IMR-90 (cell line): ENCODE results near the gene KLHL30. TPM values are rescaled to one million over a fixed set of nuclear protein-coding genes. Genes with fewer than 3 reads are reported as not detected.

Source experiments
- ATAC-seq: fragments of 200-7000 bp; cut with Tn5 transposase; 2 replicates; pipeline ENCODE4 v1.9.1; 2020; ENCODE audit warnings: low read depth, mild to moderate bottlenecking, moderate library complexity
- BruUV-seq: library from RNA; stranded (reverse); fragments of 400-500 nt; replicated peaks from 2 replicates; lab custom pipeline; 2021; lab: Mats Ljungman, UMichigan
- CTCF ChIA-PET: fragments of 300-600 bp; formaldehyde crosslinking; extraction: SDS; loops from one replicate; lab custom pipeline; 2021; ENCODE audit warnings: antibody characterized with exemption; lab: Yijun Ruan, JAX
- POLR2A ChIA-PET: fragments of 300-600 bp; sonication (Branson Sonifier 250); formaldehyde crosslinking; loops from one replicate; lab custom pipeline; 2022; ENCODE audit warnings: antibody characterized with exemption; ENCODE audit not compliant: unreplicated experiment; lab: Charles Lee
- DNase-seq: peaks from one replicate; pipeline ENCODE4 v3.0.0; 2013
- H2AFZ ChIP-seq: replicated peaks from 2 replicates; pipeline ENCODE3; 2013; ENCODE audit warnings: low read length, mild to moderate bottlenecking; ENCODE audit not compliant: poor library complexity
- H2AK5ac ChIP-seq: 2 replicates; pipeline ENCODE4 v1.6.1; 2013; ENCODE audit warnings: low read depth, low read length, inconsistent platforms
- H2AK9ac ChIP-seq: replicated peaks from 2 replicates; pipeline ENCODE3; 2013; ENCODE audit warnings: mild to moderate bottlenecking, low read depth, low read length, moderate library complexity; ENCODE audit not compliant: poor library complexity
- H2BK120ac ChIP-seq: 2 replicates; pipeline ENCODE4 v1.6.1; 2013; ENCODE audit warnings: low read depth, low read length, inconsistent platforms
- H2BK15ac ChIP-seq: 3 replicates; pipeline ENCODE4 v1.6.1; 2013; ENCODE audit warnings: low read depth, low read length, inconsistent platforms
- H2BK20ac ChIP-seq: 2 replicates; pipeline ENCODE4 v1.6.1; 2013; ENCODE audit warnings: low read depth, mild to moderate bottlenecking, inconsistent platforms, low read length, moderate library complexity
- H2BK5ac ChIP-seq: 2 replicates; pipeline ENCODE4 v1.6.1; 2013; ENCODE audit warnings: mild to moderate bottlenecking, low read depth, low read length, inconsistent platforms; ENCODE audit not compliant: poor library complexity, severe bottlenecking
- H3K14ac ChIP-seq: replicated peaks from 2 replicates; pipeline ENCODE4 v1.6.1; 2013; ENCODE audit warnings: low read depth, low read length, inconsistent platforms
- H3K18ac ChIP-seq: 2 replicates; pipeline ENCODE4 v1.6.1; 2013; ENCODE audit warnings: low read depth, low read length, control low read depth
- H3K23ac ChIP-seq: 2 replicates; pipeline ENCODE4 v1.6.1; 2013; ENCODE audit warnings: low read depth, low read length, inconsistent platforms
- H3K27ac ChIP-seq: 2 replicates; pipeline ENCODE4 v1.5.1; 2013; ENCODE audit warnings: mild to moderate bottlenecking, control low read depth, low read length; ENCODE audit not compliant: insufficient read depth
- H3K27me3 ChIP-seq: 2 replicates; pipeline ENCODE4 v1.6.1; 2013; ENCODE audit warnings: low read length; ENCODE audit not compliant: control insufficient read depth, insufficient read depth
- H3K36me3 ChIP-seq: 2 replicates; pipeline ENCODE4 v1.6.1; 2013; ENCODE audit warnings: low read length, mixed read lengths; ENCODE audit not compliant: control insufficient read depth, insufficient read depth
- H3K4ac ChIP-seq: 2 replicates; pipeline ENCODE4 v1.6.1; 2013; ENCODE audit warnings: low read depth, low read length, inconsistent platforms
- H3K4me1 ChIP-seq: 2 replicates; pipeline ENCODE4 v1.6.1; 2013; ENCODE audit warnings: low read length, mixed read lengths; ENCODE audit not compliant: control insufficient read depth, insufficient read depth
- H3K4me2 ChIP-seq: 2 replicates; pipeline ENCODE4 v1.6.1; 2013; ENCODE audit warnings: low read depth, mild to moderate bottlenecking, control low read depth, low read length, moderate library complexity
- H3K4me3 ChIP-seq: 2 replicates; pipeline ENCODE4 v1.5.1; 2013; ENCODE audit warnings: low read depth, mild to moderate bottlenecking, control low read depth, low read length, moderate library complexity; ENCODE audit not compliant: insufficient read depth
- H3K56ac ChIP-seq: 2 replicates; pipeline ENCODE4 v1.6.1; 2013; ENCODE audit warnings: low read length, inconsistent platforms; ENCODE audit not compliant: insufficient read depth; ENCODE audit errors: extremely low read depth
- H3K79me1 ChIP-seq, 2 experiments: 2 replicates each; pipeline ENCODE4 v1.6.1; 2013; ENCODE audit warnings: low read length in 2 of 2, inconsistent platforms in 1 of 2, low read depth in 1 of 2
- H3K9ac ChIP-seq: 2 replicates; pipeline ENCODE4 v1.6.1; 2013; ENCODE audit warnings: low read depth, low read length, control low read depth
- H3K9me1 ChIP-seq: 2 replicates; pipeline ENCODE4 v1.6.1; 2013; ENCODE audit warnings: low read length, inconsistent platforms; ENCODE audit not compliant: insufficient read depth
- H3K9me3 ChIP-seq: 2 replicates; pipeline ENCODE4 v1.6.1; 2013; ENCODE audit warnings: low read length; ENCODE audit not compliant: control insufficient read depth, insufficient read depth
- H4K20me1 ChIP-seq: 2 replicates; pipeline ENCODE4 v1.6.1; 2013; ENCODE audit warnings: low read length, inconsistent platforms; ENCODE audit not compliant: insufficient read depth
- H4K5ac ChIP-seq: 2 replicates; pipeline ENCODE4 v1.6.1; 2013; ENCODE audit warnings: mild to moderate bottlenecking, low read depth, low read length, control low read depth
- H4K8ac ChIP-seq, 2 experiments: 2 replicates each; pipeline ENCODE4 v1.6.1; 2013; ENCODE audit warnings: low read depth in 2 of 2, low read length in 2 of 2, control low read depth in 1 of 2, inconsistent platforms in 1 of 2
- H4K91ac ChIP-seq: 2 replicates; pipeline ENCODE4 v1.6.1; 2013; ENCODE audit warnings: low read depth, low read length, inconsistent platforms; ENCODE audit not compliant: insufficient read depth
- CEBPB ChIP-seq: IDR thresholded peaks from 2 replicates; pipeline ENCODE4 v1.6.1; 2012; ENCODE audit warnings: low read depth, low read length, improper control_type of control experiment
- MAFK ChIP-seq: IDR thresholded peaks from 2 replicates; pipeline ENCODE4 v1.6.1; 2012; ENCODE audit warnings: low read depth, low read length, improper control_type of control experiment
- POLR2A ChIP-seq: IDR thresholded peaks from 2 replicates; pipeline ENCODE4 v1.6.1; 2012; ENCODE audit warnings: mild to moderate bottlenecking, low read depth, low read length
- RAD21 ChIP-seq: IDR thresholded peaks from 2 replicates; pipeline ENCODE4 v1.6.1; 2012; ENCODE audit warnings: low read length, improper control_type of control experiment
- WGBS, 2 experiments: methylation state at CpG; one replicate each; pipeline versions ENCODE4 v1.1.5 to v1.1.7; 2013; ENCODE audit warnings: missing lambda C conversion rate in 2 of 2; ENCODE audit not compliant: insufficient read length in 1 of 2; ENCODE audit errors: extremely low coverage in 2 of 2; 5-methylcytosine and 5-hydroxymethylcytosine counted together
- dilution Hi-C: fragments of 300-500 bp; cut with HindIII; formaldehyde crosslinking; loops from one replicate; pipeline ENCODE4 v1.14.3; 2018; ENCODE audit warnings: low sequenced_read_pairs; ENCODE audit not compliant: unreplicated experiment
- in situ Hi-C: fragments of 300-500 bp; cut with MboI; formaldehyde crosslinking; loops from 3 replicates; pipeline ENCODE4 v1.14.3; 2019; ENCODE audit warnings: low sequenced_read_pairs, inconsistent platforms, mixed read lengths
- intact Hi-C: fragments of 100-400 bp; cut with micrococcal nuclease; formaldehyde crosslinking; loops from 2 replicates; pipeline ENCODE4 v1.10.0; 2022
- polyA plus RNA-seq, 3 experiments: library from polyadenylated mRNA; depleted of rRNA; stranded (reverse); fragments of >200 nt; gene quantifications; 2 replicates each; pipeline ENCODE4 v1.2.3, GENCODE V29; 2012; ENCODE audit warnings: low replicate concordance in 1 of 3
- total RNA-seq: library from RNA; depleted of rRNA; stranded (reverse); fragments of >200 nt; gene quantifications from 2 replicates; pipeline ENCODE4 v1.2.3, GENCODE V29; 2012
- TF ChIP-seq, protein P1 (sequence below): conservative IDR thresholded peaks from 2 replicates; pipeline ENCODE4 v1.5.1; 2012; ENCODE audit warnings: mild to moderate bottlenecking, low read depth, low read length, improper control_type of control experiment

KLHL30 gene
- total and polyA plus RNA-seq, 2 of the 4 experiments (the other 2 are of a cell fraction) = under 0.01 to 0.03 TPM

DNA sequence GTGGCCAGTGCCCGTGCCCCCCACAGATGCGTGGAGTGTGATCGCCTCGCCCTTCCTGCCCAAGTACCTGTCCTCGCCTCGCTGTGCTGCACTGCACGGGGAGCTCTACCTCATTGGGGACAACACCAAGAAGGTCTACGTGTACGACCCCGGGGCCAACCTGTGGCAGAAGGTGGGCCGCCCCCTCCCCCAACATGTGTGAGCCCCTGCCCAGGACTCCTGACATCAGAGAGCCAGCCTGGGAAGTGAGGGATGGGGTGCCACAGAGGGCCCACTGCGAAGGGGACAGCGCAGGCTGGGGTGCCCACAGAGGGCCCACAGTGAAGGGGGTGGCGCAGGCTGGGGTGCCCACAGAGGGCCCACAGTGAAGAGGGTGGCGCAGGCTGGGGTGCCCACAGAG, 10.5 kb downstream of the KLHL30 start:
- in situ Hi-C loops (no loop called here), intact Hi-C loops (no loop called here), dilution Hi-C loops (no loop called here)
- DNase-seq = no peak
- POLR2A ChIA-PET = no interaction called here
- no peak overlapping the region; the same call in 1 of the 2 replicates for H3K4ac ChIP-seq
- no peak overlapping the region for H4K91ac ChIP-seq
- H2BK120ac ChIP-seq = no peak overlapping the region
- no peak for ATAC-seq
- H2AFZ ChIP-seq = peak overlapping the region; percentile 21
- peaks cover 6% of the 10 kb centered on the region for H3K4me1 ChIP-seq
- no peak overlapping the region for H4K8ac ChIP-seq
- 0 out of 2 replicates have a peak, but pooled peaks cover 4% of the 10 kb centered on the region for H3K9me1 ChIP-seq
- no peak overlapping the region for H2AK9ac ChIP-seq
- H2BK15ac ChIP-seq = no peak overlapping the region
- TF ChIP-seq POLR2A (no peak), CEBPB (no peak), RAD21 (no peak), MAFK (no peak)
- TF ChIP-seq, protein P1, sequence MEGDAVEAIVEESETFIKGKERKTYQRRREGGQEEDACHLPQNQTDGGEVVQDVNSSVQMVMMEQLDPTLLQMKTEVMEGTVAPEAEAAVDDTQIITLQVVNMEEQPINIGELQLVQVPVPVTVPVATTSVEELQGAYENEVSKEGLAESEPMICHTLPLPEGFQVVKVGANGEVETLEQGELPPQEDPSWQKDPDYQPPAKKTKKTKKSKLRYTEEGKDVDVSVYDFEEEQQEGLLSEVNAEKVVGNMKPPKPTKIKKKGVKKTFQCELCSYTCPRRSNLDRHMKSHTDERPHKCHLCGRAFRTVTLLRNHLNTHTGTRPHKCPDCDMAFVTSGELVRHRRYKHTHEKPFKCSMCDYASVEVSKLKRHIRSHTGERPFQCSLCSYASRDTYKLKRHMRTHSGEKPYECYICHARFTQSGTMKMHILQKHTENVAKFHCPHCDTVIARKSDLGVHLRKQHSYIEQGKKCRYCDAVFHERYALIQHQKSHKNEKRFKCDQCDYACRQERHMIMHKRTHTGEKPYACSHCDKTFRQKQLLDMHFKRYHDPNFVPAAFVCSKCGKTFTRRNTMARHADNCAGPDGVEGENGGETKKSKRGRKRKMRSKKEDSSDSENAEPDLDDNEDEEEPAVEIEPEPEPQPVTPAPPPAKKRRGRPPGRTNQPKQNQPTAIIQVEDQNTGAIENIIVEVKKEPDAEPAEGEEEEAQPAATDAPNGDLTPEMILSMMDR = no peak
- H4K20me1 ChIP-seq = no peaks in the 10 kb centered on the region
- no peak overlapping the region for H3K4me3 ChIP-seq
- no peaks in the 10 kb centered on the region for H3K79me1 ChIP-seq
- no peak overlapping the region for H3K23ac ChIP-seq
- 0 out of 2 replicates have a peak overlapping the region, but pooled peaks have one; percentile 16 for H2AK5ac ChIP-seq
- BruUV-seq = no TSS peak
- H3K9ac ChIP-seq = no peak overlapping the region
- no peak overlapping the region for H2BK5ac ChIP-seq
- no peak overlapping the region for H4K5ac ChIP-seq
- CTCF ChIA-PET = interaction anchor here (0.6 kb wide), 1 partner anchor 1158 kb away, joined by 3 read pairs; no protein-coding TSS in a partner anchor
- H2BK20ac ChIP-seq = no peak overlapping the region
- 98% methylated on average over 8 of the region's 15 CpGs; no CpG with 5 or more reads in 1 of the 2 experiments for WGBS, 2 experiments
- H3K14ac ChIP-seq = no peak overlapping the region
- no peak overlapping the region for H3K56ac ChIP-seq
- no peaks in the 10 kb centered on the region for H3K36me3 ChIP-seq
- no peaks in the 10 kb centered on the region for H3K9me3 ChIP-seq
- H3K18ac ChIP-seq = no peak overlapping the region
- H3K27ac ChIP-seq = no peak overlapping the region
- H3K27me3 ChIP-seq = no peaks in the 10 kb centered on the region
- no peak overlapping the region for H3K4me2 ChIP-seq
